ENCODE measurements around the gene PLPP4. TPM values are rescaled to one million over a fixed set of nuclear protein-coding genes. Genes with fewer than 3 reads are reported as not detected.
A peak's percentile ranks its signal among the peaks of the same experiment; 100 is the strongest.

Gene PLPP4
- total and polyA plus RNA-seq, 2 donors (not counting 1 experiment from before 2014, with no cell fraction given): 0.22 to 1.2 TPM

DNA sequence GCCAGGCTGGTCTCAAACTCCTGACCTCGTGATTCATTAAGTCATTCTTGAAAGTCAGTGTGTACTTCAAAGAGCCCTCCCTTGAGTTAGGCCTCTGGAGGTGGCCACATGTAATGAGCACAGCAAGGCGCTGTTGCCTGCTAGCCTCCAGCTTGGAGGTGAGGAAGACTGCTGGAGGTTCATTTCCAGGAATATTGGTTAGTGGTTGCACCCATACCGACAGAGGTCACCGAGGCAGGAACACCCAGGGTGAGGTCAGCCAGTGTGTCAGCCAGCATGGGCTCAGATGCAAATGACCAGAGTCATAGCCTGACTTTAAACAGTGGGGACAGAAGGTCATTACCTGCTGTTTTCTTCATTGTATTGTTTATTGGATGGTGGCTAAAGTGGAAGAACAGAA lies 85.0 kb downstream of the PLPP4 start:
- H3K4me1 ChIP-seq (ENCODE audit: control insufficient read depth, extremely low read depth, insufficient read depth, low read length): no peaks in the 10 kb centered on the region
- no peak overlapping the region for H2AFZ ChIP-seq (ENCODE audit: low read length)
- no peak overlapping the region for H3K9ac ChIP-seq (ENCODE audit: insufficient read depth, low read length)
- no peak overlapping the region for H3K4me3 ChIP-seq (replicated peaks in 1 of 4; ENCODE audit: control extremely low read depth in 1 of 4, insufficient read depth in 1 of 4, low read depth in 3 of 4, low read length in 4 of 4)
- no peak for TF ChIP-seq EZH2 (IDR thresholded peaks at IDR 0.05; ENCODE audit: low read length, missing control alignments)
- TF ChIP-seq, protein P1, sequence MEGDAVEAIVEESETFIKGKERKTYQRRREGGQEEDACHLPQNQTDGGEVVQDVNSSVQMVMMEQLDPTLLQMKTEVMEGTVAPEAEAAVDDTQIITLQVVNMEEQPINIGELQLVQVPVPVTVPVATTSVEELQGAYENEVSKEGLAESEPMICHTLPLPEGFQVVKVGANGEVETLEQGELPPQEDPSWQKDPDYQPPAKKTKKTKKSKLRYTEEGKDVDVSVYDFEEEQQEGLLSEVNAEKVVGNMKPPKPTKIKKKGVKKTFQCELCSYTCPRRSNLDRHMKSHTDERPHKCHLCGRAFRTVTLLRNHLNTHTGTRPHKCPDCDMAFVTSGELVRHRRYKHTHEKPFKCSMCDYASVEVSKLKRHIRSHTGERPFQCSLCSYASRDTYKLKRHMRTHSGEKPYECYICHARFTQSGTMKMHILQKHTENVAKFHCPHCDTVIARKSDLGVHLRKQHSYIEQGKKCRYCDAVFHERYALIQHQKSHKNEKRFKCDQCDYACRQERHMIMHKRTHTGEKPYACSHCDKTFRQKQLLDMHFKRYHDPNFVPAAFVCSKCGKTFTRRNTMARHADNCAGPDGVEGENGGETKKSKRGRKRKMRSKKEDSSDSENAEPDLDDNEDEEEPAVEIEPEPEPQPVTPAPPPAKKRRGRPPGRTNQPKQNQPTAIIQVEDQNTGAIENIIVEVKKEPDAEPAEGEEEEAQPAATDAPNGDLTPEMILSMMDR (conservative IDR thresholded peaks at IDR 0.05 in 1 of 2, IDR thresholded peaks at IDR 0.05 in 1 of 2; ENCODE audit: low read depth in 1 of 2, low read length in 2 of 2): no peak
- H3K27ac ChIP-seq (ENCODE audit: insufficient read depth, low read length): no peak overlapping the region
- DNase-seq (ENCODE audit: low read depth in 2 of 2): peak in 1 of 2 donors; percentile 25
- no peaks in the 10 kb centered on the region for H3K79me2 ChIP-seq (ENCODE audit: control insufficient read depth, insufficient read depth, low read length)
- H3K4me2 ChIP-seq (ENCODE audit: extremely low read depth, insufficient read depth, low read length): no peak overlapping the region
- no peaks in the 10 kb centered on the region for H3K36me3 ChIP-seq (ENCODE audit: control insufficient read depth, insufficient read depth, low read length)
- no peaks in the 10 kb centered on the region for H3K9me3 ChIP-seq (ENCODE audit: control insufficient read depth, insufficient read depth, low read depth, low read length)
- H4K20me1 ChIP-seq (ENCODE audit: control insufficient read depth, extremely low read depth, insufficient read depth, low read length): no peaks in the 10 kb centered on the region
- H3K27me3 ChIP-seq (ENCODE audit: control insufficient read depth, insufficient read depth, low read length): no peaks in the 10 kb centered on the region

GRCh38 chr10:120542591-120542990 lies 85.6 kb downstream of the PLPP4 start:
- no peak for TF ChIP-seq EZH2 (IDR thresholded peaks at IDR 0.05; ENCODE audit: low read length, missing control alignments)
- Histone ChIP-seq H4K20me1 (ENCODE audit: control insufficient read depth, extremely low read depth, insufficient read depth, low read length) (no peaks in the 10 kb centered on the region), H3K27me3 (ENCODE audit: control insufficient read depth, insufficient read depth, low read length) (no peaks in the 10 kb centered on the region)

DNA sequence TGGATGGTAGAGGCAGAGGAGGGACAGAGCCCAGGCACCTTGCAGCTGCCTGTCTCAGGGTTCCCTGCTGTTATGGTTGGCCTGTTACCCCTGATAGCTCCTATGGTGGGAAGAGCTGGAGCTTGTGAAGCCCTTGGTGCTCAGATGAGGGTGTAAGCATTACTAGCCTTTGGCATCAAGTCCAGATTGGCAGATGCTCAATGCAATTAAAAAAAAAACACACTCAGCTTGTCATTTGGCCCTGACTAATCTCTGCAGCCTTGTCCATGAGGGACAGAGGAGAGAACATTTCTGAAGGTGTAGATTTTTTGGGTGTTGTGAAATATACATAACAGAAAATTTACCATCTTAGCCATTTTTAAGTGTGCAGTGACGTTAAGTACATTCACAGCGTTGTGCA lies 86.3 kb downstream of the PLPP4 start:
- no peaks in the 10 kb centered on the region for H3K4me1 ChIP-seq (ENCODE audit: control insufficient read depth, extremely low read depth, insufficient read depth, low read length)
- H3K4me3 ChIP-seq (replicated peaks in 1 of 4; ENCODE audit: control extremely low read depth in 1 of 4, insufficient read depth in 1 of 4, low read depth in 3 of 4, low read length in 4 of 4): no peak overlapping the region
- H3K27ac ChIP-seq (ENCODE audit: insufficient read depth, low read length): no peak overlapping the region
- no peak overlapping the region for H2AFZ ChIP-seq (ENCODE audit: low read length)
- H3K4me2 ChIP-seq (ENCODE audit: extremely low read depth, insufficient read depth, low read length): no peak overlapping the region
- DNase-seq (ENCODE audit: low read depth in 2 of 2): no peak
- TF ChIP-seq, protein P1 (conservative IDR thresholded peaks at IDR 0.05 in 1 of 2, IDR thresholded peaks at IDR 0.05 in 1 of 2; ENCODE audit: low read depth in 1 of 2, low read length in 2 of 2): no peak
- no peak for TF ChIP-seq EZH2 (IDR thresholded peaks at IDR 0.05; ENCODE audit: low read length, missing control alignments)
- H3K9ac ChIP-seq (ENCODE audit: insufficient read depth, low read length): no peak overlapping the region
- H4K20me1 ChIP-seq (ENCODE audit: control insufficient read depth, extremely low read depth, insufficient read depth, low read length): no peaks in the 10 kb centered on the region
- no peaks in the 10 kb centered on the region for H3K36me3 ChIP-seq (ENCODE audit: control insufficient read depth, insufficient read depth, low read length)
- H3K79me2 ChIP-seq (ENCODE audit: control insufficient read depth, insufficient read depth, low read length): no peaks in the 10 kb centered on the region
- no peaks in the 10 kb centered on the region for H3K27me3 ChIP-seq (ENCODE audit: control insufficient read depth, insufficient read depth, low read length)
- H3K9me3 ChIP-seq (ENCODE audit: control insufficient read depth, insufficient read depth, low read depth, low read length): no peaks in the 10 kb centered on the region

More at GRCh38 chr10:120542591-120542990, 85.6 kb downstream of the PLPP4 start:
- H3K4me2 ChIP-seq (ENCODE audit: extremely low read depth, insufficient read depth, low read length): no peak overlapping the region
- H3K9me3 ChIP-seq (ENCODE audit: control insufficient read depth, insufficient read depth, low read depth, low read length): no peaks in the 10 kb centered on the region
- H2AFZ ChIP-seq (ENCODE audit: low read length): no peak overlapping the region
- no peak overlapping the region for H3K9ac ChIP-seq (ENCODE audit: insufficient read depth, low read length)
- H3K27ac ChIP-seq (ENCODE audit: insufficient read depth, low read length): no peak overlapping the region
- H3K4me1 ChIP-seq (ENCODE audit: control insufficient read depth, extremely low read depth, insufficient read depth, low read length): no peaks in the 10 kb centered on the region
- H3K79me2 ChIP-seq (ENCODE audit: control insufficient read depth, insufficient read depth, low read length): no peaks in the 10 kb centered on the region
- no peaks in the 10 kb centered on the region for H3K36me3 ChIP-seq (ENCODE audit: control insufficient read depth, insufficient read depth, low read length)
- no peak overlapping the region for H3K4me3 ChIP-seq (replicated peaks in 1 of 4; ENCODE audit: control extremely low read depth in 1 of 4, insufficient read depth in 1 of 4, low read depth in 3 of 4, low read length in 4 of 4)
- peak in 1 of 2 donors; percentile 56 for DNase-seq (ENCODE audit: low read depth in 2 of 2)

All from fibroblast of lung (primary cell).